Measurements from ENCODE around the gene KRTAP10-8.

- TF ChIP-seq TOX (CRISPR knock-in tag; IDR thresholded peaks at IDR 0.05; ENCODE audit: borderline replicate concordance) (no peak), ZNF8 (CRISPR knock-in tag; IDR thresholded peaks at IDR 0.05) (no peak), ZC3H10 (CRISPR knock-in tag; IDR thresholded peaks at IDR 0.05) (no peak), ISL1 (CRISPR knock-in tag; IDR thresholded peaks at IDR 0.05) (no peak), ZFP30 (CRISPR knock-in tag; IDR thresholded peaks at IDR 0.05) (no peak), BACH2 (CRISPR knock-in tag; IDR thresholded peaks at IDR 0.05; ENCODE audit: borderline replicate concordance) (no peak), ARNTL (CRISPR knock-in tag; IDR thresholded peaks at IDR 0.05; ENCODE audit: borderline replicate concordance, low read depth) (no peak), PPARA (CRISPR knock-in tag; IDR thresholded peaks at IDR 0.05; ENCODE audit: borderline replicate concordance) (no peak), RARB (CRISPR knock-in tag; IDR thresholded peaks at IDR 0.05) (no peak), SNAI2 (CRISPR knock-in tag; IDR thresholded peaks at IDR 0.05) (no peak)
- TF ChIP-seq, protein P1, sequence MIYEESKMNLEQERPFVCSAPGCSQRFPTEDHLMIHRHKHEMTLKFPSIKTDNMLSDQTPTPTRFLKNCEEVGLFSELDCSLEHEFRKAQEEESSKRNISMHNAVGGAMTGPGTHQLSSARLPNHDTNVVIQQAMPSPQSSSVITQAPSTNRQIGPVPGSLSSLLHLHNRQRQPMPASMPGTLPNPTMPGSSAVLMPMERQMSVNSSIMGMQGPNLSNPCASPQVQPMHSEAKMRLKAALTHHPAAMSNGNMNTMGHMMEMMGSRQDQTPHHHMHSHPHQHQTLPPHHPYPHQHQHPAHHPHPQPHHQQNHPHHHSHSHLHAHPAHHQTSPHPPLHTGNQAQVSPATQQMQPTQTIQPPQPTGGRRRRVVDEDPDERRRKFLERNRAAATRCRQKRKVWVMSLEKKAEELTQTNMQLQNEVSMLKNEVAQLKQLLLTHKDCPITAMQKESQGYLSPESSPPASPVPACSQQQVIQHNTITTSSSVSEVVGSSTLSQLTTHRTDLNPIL (CRISPR knock-in tag; IDR thresholded peaks at IDR 0.05; ENCODE audit: low read depth): no peak
- TF ChIP-seq, protein P2, sequence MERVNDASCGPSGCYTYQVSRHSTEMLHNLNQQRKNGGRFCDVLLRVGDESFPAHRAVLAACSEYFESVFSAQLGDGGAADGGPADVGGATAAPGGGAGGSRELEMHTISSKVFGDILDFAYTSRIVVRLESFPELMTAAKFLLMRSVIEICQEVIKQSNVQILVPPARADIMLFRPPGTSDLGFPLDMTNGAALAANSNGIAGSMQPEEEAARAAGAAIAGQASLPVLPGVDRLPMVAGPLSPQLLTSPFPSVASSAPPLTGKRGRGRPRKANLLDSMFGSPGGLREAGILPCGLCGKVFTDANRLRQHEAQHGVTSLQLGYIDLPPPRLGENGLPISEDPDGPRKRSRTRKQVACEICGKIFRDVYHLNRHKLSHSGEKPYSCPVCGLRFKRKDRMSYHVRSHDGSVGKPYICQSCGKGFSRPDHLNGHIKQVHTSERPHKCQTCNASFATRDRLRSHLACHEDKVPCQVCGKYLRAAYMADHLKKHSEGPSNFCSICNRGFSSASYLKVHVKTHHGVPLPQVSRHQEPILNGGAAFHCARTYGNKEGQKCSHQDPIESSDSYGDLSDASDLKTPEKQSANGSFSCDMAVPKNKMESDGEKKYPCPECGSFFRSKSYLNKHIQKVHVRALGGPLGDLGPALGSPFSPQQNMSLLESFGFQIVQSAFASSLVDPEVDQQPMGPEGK (CRISPR knock-in tag; IDR thresholded peaks at IDR 0.05; ENCODE audit: borderline replicate concordance): no peak
These were observed 24.5 kb downstream of the KRTAP10-8 start for GRCh38 chr21:44636209-44637017.

Measured in SK-N-SH treated with all-trans-retinoic acid at 6 μM for 48 hours (cell line).